ENCODE data around the gene ERCC1. TPM values are rescaled to one million over a fixed set of nuclear protein-coding genes. Genes with fewer than 3 reads are reported as not detected.

Gene ERCC1
- total RNA-seq, 6 donors from 2014 or later = 53.7 to 102 (median 76.2) TPM

- ATAC-seq (ENCODE audit: low FRiP score in 2 of 2) (peak in 1 of 2 donors; percentile 0), DNase-seq (peak in 1 of 2 donors; percentile 47)
- WGBS, 2 donors = 1% methylated on average over 13 to 17 of the region's 19 CpGs
- peaks cover 25 to 45% (median 29%) of the 10 kb centered on the region in 4 donors for H3K4me1 ChIP-seq
- H3K27ac ChIP-seq = peak overlapping the region; percentile 90 to 97 (median 96)
- H3K27me3 ChIP-seq = peaks cover 0 to 2% (median 0%) of the 10 kb centered on the region in 4 donors
- H3K4me3 ChIP-seq = peak overlapping the region; percentile 49 to 76 (median 62)
- TF ChIP-seq EP300 (IDR thresholded peaks at IDR 0.05) = no peak
- TF ChIP-seq POLR2AphosphoS5 (IDR thresholded peaks at IDR 0.05) = no peak
- TF ChIP-seq CTCF (IDR thresholded peaks at IDR 0.05) = no peak
- TF ChIP-seq POLR2A (IDR thresholded peaks at IDR 0.05) = no peak
- no peaks in the 10 kb centered on the region for H3K9me3 ChIP-seq
- no peaks in the 10 kb centered on the region for H3K36me3 ChIP-seq
Measured at GRCh38 chr19:45468803-45469131, 45.0 kb upstream of the ERCC1 start.

- H3K9me3 ChIP-seq = no peaks in the 10 kb centered on the region
- H3K4me1 ChIP-seq = peaks cover 25 to 42% (median 29%) of the 10 kb centered on the region in 4 donors
- WGBS, 2 donors = 0 to 2% methylated on average over 18 to 28 of the region's 31 CpGs
- ATAC-seq (ENCODE audit: low FRiP score in 2 of 2) (peak in 1 of 2 donors; percentile 13), DNase-seq (peak in 1 of 2 donors; percentile 85)
- H3K27me3 ChIP-seq = no peaks in the 10 kb centered on the region
- no peaks in the 10 kb centered on the region for H3K36me3 ChIP-seq
- H3K4me3 ChIP-seq = peak overlapping the region; percentile 49 to 76 (median 62)
- TF ChIP-seq POLR2AphosphoS5 (IDR thresholded peaks at IDR 0.05) = no peak
- peak overlapping the region; percentile 90 to 97 (median 96) for H3K27ac ChIP-seq
Measured at GRCh38 chr19:45468159-45468651, 44.5 kb upstream of the ERCC1 start.

- 0% methylated on average over 13 to 39 of the region's 56 CpGs for WGBS, 2 donors
- no peaks in the 10 kb centered on the region for H3K36me3 ChIP-seq
- TF ChIP-seq EP300 (IDR thresholded peaks at IDR 0.05) (peak in 2 of 4 donors; percentile 13 to 35), POLR2AphosphoS5 (IDR thresholded peaks at IDR 0.05) (peak; percentile 95 to 98), CTCF (IDR thresholded peaks at IDR 0.05) (peak in 2 of 6 experiments; percentile 7 to 9), POLR2A (IDR thresholded peaks at IDR 0.05) (peak; percentile 55 to 97 (median 85))
- DNase-seq (peak; percentile 93 to 98), ATAC-seq (ENCODE audit: low FRiP score in 2 of 2) (peak; percentile 64 to 71)
- no peaks in the 10 kb centered on the region for H3K27me3 ChIP-seq
- peaks cover 25 to 36% (median 27%) of the 10 kb centered on the region in 4 donors for H3K4me1 ChIP-seq
- peak within 1 kb of the TSS; percentile 49 to 76 (median 62) for H3K4me3 ChIP-seq
- no peaks in the 10 kb centered on the region for H3K9me3 ChIP-seq
- peak within 1 kb of the TSS; percentile 90 to 97 (median 96) for H3K27ac ChIP-seq
Measured at GRCh38 chr19:45467456-45468158, 43.9 kb upstream of the ERCC1 start, which contains the start of gene FOSB. FOSB (plus strand) TSS chr19:45467996; CDS start chr19:45468587, 591 bp downstream.

- H3K4me1 ChIP-seq = peaks cover 24 to 31% (median 25%) of the 10 kb centered on the region in 4 donors
- 1 to 2% methylated on average over 11 of the region's 11 CpGs for WGBS, 2 donors
- peak overlapping the region; percentile 90 to 97 (median 96) for H3K27ac ChIP-seq
- no peak for DNase-seq
- no peaks in the 10 kb centered on the region for H3K9me3 ChIP-seq
- no peaks in the 10 kb centered on the region for H3K36me3 ChIP-seq
- ATAC-seq (ENCODE audit: low FRiP score in 2 of 2) = no peak
- peak overlapping the region in 3 of 4 donors; percentile 49 to 76 (median 60) for H3K4me3 ChIP-seq
- TF ChIP-seq EP300 (IDR thresholded peaks at IDR 0.05) = no peak
- TF ChIP-seq CTCF (IDR thresholded peaks at IDR 0.05) = no peak
- TF ChIP-seq POLR2AphosphoS5 (IDR thresholded peaks at IDR 0.05) = no peak
- TF ChIP-seq POLR2A (IDR thresholded peaks at IDR 0.05) = no peak
- no peaks in the 10 kb centered on the region for H3K27me3 ChIP-seq
Measured at GRCh38 chr19:45467115-45467455, 43.4 kb upstream of the ERCC1 start.

- Histone ChIP-seq H3K4me1 (peaks cover 15 to 23% (median 21%) of the 10 kb centered on the region in 4 donors), H3K27ac (no peak overlapping the region), H3K27me3 (no peaks in the 10 kb centered on the region), H3K36me3 (no peaks in the 10 kb centered on the region), H3K9me3 (no peaks in the 10 kb centered on the region), H3K4me3 (no peak overlapping the region)
- ATAC-seq (ENCODE audit: low FRiP score in 2 of 2) = no peak
- no peak for DNase-seq
- WGBS, 2 donors = 45 to 64% methylated on average over 4 to 8 of the region's 8 CpGs
- TF ChIP-seq POLR2AphosphoS5 (IDR thresholded peaks at IDR 0.05) = no peak
- no peak for TF ChIP-seq EP300 (IDR thresholded peaks at IDR 0.05)
- TF ChIP-seq CTCF (IDR thresholded peaks at IDR 0.05) = no peak
- no peak for TF ChIP-seq POLR2A (IDR thresholded peaks at IDR 0.05)
Measured at GRCh38 chr19:45464852-45465441, 41.2 kb upstream of the ERCC1 start.
